GM12872 (cell line): ENCODE measurements around the gene ATF7IP.

Source experiments
- TF ChIP-seq, protein P1 (sequence below): IDR thresholded peaks from 3 replicates; pipeline ENCODE4 v1.5.1; 2011; ENCODE audit warnings: low read depth, mild to moderate bottlenecking, low read length, moderate library complexity; ENCODE audit not compliant: insufficient read depth

The ATF7IP gene

DNA sequence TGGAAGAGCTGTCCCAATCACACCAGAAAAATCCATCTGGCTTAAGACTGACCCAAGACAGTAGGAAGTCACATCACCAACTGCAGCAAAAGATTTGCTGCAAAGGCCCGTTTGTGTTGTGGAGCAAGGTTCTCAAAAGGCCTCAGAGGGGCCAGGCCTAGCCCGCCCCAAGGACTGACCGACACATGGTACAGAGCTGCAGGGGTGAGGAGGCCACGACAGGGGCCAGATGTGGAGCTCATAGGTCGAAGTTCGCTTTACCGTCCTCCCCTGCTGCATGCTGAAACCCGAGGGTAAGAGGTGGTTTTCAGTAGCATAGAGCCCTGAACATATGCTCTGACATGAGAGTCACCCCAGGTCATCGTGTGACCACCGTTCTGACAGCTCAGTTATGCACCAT lies 166.7 kb downstream of the ATF7IP start:
- TF ChIP-seq, protein P1, sequence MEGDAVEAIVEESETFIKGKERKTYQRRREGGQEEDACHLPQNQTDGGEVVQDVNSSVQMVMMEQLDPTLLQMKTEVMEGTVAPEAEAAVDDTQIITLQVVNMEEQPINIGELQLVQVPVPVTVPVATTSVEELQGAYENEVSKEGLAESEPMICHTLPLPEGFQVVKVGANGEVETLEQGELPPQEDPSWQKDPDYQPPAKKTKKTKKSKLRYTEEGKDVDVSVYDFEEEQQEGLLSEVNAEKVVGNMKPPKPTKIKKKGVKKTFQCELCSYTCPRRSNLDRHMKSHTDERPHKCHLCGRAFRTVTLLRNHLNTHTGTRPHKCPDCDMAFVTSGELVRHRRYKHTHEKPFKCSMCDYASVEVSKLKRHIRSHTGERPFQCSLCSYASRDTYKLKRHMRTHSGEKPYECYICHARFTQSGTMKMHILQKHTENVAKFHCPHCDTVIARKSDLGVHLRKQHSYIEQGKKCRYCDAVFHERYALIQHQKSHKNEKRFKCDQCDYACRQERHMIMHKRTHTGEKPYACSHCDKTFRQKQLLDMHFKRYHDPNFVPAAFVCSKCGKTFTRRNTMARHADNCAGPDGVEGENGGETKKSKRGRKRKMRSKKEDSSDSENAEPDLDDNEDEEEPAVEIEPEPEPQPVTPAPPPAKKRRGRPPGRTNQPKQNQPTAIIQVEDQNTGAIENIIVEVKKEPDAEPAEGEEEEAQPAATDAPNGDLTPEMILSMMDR, result no peak

DNA sequence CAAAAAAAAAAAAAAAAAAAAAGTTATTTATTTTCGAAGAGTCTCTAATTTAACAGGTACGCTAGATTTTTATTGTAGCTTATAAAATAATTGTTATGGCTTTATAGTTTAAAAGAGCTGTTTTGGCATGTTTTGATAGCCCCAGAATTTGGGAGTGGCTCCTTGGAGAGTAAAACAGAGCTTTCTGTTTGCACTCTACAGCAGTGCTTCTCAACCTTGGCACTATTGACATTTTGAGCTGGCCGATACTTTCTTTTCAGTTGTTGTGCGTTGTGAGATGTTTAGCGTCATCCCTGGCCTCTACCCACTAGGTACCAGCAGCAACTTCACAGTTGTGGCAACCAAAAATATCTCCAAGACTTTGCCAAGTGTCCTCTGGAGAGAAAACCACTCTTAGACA lies 171.6 kb downstream of the ATF7IP start:
- TF ChIP-seq, protein P1, result no peak

DNA sequence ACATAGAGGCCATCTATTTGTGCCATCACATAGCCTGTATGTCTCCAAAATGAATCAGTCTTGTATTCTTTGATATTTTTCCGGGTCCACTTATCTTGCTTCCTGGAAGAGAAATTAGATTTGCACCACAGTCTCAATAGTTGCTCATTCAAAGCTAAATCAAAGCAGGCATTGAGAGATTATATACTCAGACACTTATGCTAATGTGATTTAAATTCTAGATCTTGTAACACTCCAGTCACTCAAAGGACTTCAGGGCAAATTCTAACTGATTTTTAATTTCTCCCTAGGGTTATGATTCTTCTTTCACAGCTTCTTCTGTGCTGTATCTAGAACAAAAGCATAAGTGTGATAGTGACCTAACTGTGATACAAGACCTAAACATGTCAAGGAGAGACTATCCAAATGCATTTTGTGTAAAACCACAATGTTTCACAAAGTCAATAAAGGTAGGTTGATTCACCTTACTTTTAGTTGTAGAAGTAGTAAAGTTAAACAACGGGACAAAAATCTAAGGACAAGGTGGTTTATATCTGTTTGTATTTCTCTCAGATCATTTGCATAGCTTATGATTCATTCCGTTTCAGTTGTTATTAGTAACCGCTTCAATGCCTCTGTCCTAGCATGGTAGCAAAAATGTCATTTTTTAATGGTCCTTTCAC lies 175.4 kb downstream of the ATF7IP start:
- TF ChIP-seq, protein P1, result no peak

DNA sequence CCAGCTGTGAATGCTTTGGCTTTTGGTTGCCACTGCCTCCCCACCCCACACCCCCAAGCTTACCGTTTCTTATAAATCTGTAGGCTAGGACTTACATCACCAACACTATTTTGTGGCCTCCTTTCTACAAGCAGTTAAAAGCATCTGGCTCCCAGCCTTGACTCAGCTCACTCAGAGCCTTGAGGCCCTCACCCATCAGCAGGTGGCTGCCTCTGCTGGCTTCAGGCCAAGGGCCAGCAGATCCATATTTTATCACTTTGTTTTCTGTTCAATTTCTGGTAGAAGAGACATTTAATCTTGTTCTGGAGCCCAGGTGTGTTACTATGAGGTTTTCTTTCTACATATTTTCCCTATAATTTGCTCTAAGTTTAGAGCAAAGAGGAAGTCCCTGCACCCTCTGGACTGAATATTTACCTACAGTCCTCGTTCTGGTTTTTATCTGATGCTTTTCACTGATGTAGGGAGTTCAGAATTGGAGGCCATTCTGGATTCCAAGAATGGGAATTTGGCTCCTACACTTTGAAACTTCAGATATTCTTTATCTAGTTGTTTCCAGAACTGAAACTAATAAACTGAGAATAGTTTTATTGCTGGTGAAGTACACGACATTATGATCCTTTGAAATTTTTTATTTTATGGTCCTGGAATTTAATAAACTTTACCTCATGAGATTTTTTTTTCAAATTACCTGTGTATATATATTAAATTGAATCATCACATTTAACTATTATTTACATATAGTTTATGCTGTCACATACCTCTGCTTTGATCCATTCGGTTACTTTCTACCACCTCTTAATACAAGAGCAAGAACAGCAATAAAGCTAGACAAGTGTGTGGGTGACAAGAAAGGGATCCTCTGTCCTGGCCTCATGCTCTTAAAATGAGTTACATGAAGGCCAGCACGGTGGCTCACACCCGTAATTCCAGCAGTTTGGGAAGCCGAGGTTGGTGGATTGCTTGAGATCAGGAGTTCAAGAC lies 180.0 kb downstream of the ATF7IP start:
- TF ChIP-seq, protein P1, result no peak

DNA sequence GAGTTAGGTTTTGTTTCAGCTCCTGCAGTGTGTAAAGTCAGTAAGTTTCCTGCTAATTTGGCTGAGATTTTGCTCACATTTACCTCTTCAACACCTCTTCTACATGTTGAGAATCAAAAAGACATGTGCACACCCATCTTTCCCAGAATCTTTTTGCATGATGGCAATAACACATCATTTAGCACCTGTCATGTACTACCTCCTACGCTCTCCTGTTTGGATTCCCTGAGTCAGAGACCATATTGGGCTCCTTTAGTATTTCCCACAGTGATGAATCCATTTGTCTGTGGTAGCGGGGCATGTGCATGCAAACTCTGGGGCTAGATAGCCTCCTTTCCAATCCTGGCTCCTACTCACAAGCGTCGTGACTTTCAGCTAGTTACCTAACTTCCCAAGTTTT lies 182.1 kb downstream of the ATF7IP start:
- TF ChIP-seq, protein P1, result no peak

DNA sequence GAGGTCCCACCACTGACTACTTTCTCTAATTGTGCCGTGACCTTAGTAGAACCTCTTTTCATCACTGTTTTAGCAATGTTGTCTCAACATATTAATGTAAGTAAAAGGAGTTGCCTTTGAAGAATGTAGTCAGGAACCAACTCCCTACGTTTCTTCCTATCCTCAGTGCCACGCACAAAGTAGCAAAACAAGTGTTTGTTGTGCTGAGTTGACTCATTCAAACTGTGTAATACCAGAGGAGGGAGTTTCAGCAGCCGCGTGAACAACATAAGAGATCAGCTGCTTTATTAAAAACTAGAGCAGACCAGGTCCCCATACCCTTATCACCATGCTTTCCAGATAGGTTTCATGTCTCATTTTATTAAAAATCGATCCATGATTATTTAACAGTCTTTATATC lies 183.1 kb downstream of the ATF7IP start:
- TF ChIP-seq, protein P1, result no peak
